ENCODE results near the gene IFT81.
"Not testable (repeated sequence)": the region's sequence is repeated elsewhere in the genome, so short reads cannot be mapped to it uniquely, and the experiment has no call there.

Gene IFT81

GRCh38 chr12:110124269-110124995 lies at the start of gene IFT81:
Gene IFT81, plus strand, starts transcription at chr12:110124357. Its CDS starts 3,024 bp downstream, at chr12:110127381.
- peak; percentile 89 to 97 for DNase-seq

GRCh38 chr12:110075880-110076279 lies 48.3 kb upstream of the IFT81 start:
- no peak for DNase-seq

- no peak for DNase-seq
Observed at GRCh38 chr12:110077800-110078199, 46.4 kb upstream of the IFT81 start.

- DNase-seq = peak; percentile 89 to 94
Observed at GRCh38 chr12:110079477-110080400, 44.4 kb upstream of the IFT81 start.

GRCh38 chr12:110080410-110080809 lies 43.7 kb upstream of the IFT81 start:
- DNase-seq = no peak

- DNase-seq = no peak
Observed at GRCh38 chr12:110084314-110085015, 39.7 kb upstream of the IFT81 start.

- not testable (repeated sequence) for DNase-seq
Observed at GRCh38 chr12:110088216-110088615, 35.9 kb upstream of the IFT81 start.

- DNase-seq = peak in 1 of 2 donors; percentile 56
Observed at GRCh38 chr12:110088936-110089335, 35.2 kb upstream of the IFT81 start.

- DNase-seq = no peak
Observed at GRCh38 chr12:110090266-110091135, 33.7 kb upstream of the IFT81 start.

- DNase-seq = no peak
Observed at GRCh38 chr12:110091136-110091711, 32.9 kb upstream of the IFT81 start.

GRCh38 chr12:110093631-110094311 lies 30.4 kb upstream of the IFT81 start:
- no peak for DNase-seq

GRCh38 chr12:110100315-110100970 lies 23.7 kb upstream of the IFT81 start:
- DNase-seq = peak; percentile 70 to 73

- DNase-seq = no peak
Observed at GRCh38 chr12:110102255-110102654, 21.9 kb upstream of the IFT81 start.

- DNase-seq = no peak
Observed at GRCh38 chr12:110104188-110105094, 19.7 kb upstream of the IFT81 start.

- no peak for DNase-seq
Observed at GRCh38 chr12:110105159-110105558, 19.0 kb upstream of the IFT81 start.

- no peak for DNase-seq
Observed at GRCh38 chr12:110105986-110106385, 18.2 kb upstream of the IFT81 start.

GRCh38 chr12:110107369-110108281 lies 16.5 kb upstream of the IFT81 start:
- no peak for DNase-seq

GRCh38 chr12:110108309-110109036 lies 15.7 kb upstream of the IFT81 start:
- no peak for DNase-seq
